NCI-H1417 (cell line): Measurements from ENCODE around the gene FAM120A.
A peak's percentile ranks its signal among the peaks of the same experiment; 100 is the strongest.

Source experiments
- DNase-seq, 3 experiments: peaks; one replicate each; lab custom pipeline; 2025; lab: John Stamatoyannopoulos, UW

Gene FAM120A

DNA sequence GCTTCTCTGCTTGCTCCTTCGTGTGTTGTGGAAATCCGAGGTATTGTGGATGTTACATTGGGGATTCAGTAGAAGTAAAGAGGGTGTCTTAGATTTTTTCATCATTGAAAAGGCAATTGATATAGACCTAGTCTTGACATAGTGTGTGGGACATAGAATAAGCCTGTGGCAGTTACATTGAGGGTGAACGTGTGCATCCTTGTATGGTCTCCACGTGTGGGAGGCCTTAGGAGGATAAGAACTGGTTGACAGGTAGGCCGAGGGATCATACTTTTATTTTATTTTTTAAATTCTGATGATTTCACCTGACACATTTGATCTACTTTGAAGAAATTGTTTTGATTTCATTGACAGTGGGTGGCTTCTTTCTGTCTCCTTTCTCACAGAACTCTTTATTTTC is 18.9 kb downstream of the FAM120A start:
- DNase-seq: no peak

DNA sequence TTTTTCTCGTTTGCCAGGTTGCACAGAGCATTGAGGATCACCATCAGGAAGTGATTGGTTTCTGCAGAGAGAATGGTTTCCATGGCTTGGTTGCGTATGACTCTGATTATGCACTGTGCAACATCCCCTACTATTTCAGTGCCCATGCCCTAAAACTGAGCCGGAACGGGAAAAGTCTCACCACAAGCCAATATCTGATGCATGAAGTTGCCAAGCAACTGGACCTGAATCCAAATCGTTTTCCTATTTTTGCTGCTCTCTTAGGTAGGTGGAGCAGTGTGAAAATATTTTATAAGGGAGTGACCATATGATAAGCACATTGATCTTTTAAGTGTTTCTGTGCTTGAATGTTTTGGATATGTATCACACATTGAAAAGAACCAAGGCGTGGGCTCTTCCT is 19.6 kb downstream of the FAM120A start:
- no peak for DNase-seq

DNA sequence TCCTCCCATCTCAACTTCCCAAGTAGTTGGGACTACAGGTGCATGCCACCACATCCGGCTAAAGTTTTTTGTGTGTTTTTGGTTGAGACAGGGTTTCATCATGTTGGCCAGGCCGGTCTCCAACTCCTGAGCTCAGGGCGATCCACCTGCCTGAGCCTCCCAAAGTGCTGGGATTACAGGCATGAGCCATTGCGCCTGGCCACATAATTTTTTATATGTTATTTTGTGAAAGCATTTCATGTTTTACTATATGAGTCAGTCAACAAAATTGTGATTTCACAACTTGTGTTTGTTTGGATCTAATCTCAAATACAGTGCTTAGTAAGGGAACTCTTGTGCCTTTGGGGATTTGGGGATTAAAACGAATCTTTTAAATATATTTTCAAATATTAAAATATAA is 21.9 kb downstream of the FAM120A start:
- no peak for DNase-seq

DNA sequence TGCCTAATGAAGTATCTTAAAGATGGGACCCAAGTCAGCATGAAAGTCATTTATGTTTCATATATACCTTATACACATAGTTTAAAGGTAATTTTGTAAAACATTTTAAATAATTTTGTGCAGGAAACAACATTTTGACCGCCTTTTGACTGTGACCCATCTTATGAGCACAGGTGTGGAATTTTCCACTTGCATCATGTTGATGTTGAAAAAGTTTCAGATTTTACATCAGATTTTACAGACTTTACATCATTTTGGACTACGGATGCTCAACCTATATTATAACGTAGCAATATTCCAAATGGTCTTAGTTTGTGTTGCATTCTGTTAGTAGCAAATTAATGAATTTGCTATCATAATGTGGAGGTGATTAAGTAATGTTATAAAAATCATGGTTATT is 23.6 kb downstream of the FAM120A start:
- DNase-seq: no peak

DNA sequence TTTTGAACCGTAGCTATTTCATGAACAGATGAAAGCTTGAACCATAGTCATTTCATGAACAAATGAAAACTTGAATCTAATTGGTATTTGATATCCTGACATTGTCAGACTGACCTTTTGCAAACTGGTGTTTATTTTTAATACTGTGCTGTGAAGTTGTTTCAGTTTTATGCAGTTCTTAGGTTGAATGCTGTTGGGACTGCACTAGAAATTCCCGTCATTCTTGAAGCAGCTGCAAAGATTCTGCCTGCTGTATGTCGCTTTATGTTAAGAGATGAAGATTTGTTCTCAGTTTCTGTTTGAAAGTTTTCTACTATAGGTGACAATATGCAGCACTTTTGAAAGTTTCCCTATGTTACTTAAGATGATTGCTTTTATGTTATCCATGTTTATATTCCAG is 24.4 kb downstream of the FAM120A start:
- DNase-seq: no peak

DNA sequence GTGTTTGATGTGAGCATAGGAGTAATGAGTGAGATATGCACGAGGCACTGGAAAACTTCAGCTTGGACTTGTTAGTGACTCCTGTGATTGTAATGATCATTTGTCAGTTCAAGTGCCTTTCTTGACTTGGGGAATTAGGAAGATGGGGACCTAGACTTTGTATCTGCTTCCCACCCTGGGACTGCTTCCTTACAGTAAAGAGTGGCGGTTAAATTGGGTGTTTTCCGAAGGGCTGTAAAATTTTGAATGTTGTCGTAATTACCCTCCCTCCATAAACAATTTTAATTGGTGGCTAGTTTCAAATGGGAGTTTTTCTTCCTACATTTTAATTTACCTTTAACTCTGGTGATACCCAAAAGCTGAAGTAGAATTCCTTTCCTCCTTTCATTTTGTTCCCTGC is 25.4 kb downstream of the FAM120A start:
- no peak for DNase-seq

DNA sequence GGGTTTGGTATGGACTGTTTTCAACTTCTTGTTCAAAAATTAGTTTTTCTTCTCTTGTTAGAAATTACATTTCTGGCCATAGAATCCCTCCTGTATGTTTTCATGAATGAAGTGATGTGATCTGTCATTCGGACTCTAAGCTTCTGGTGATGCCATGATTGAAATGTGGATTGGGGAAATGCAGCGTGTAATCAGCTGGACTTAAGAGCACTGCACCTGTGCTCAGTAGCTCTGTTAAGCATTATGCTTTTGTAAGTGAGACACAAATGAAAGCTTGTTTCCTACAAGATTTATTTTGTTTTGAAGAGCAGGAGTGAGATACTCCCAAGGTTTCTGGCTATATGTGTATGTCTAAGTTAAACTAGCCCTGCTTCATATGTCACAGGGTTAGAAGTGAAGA is 25.9 kb downstream of the FAM120A start:
- peak; percentile 3 to 60 (median 7) for DNase-seq

DNA sequence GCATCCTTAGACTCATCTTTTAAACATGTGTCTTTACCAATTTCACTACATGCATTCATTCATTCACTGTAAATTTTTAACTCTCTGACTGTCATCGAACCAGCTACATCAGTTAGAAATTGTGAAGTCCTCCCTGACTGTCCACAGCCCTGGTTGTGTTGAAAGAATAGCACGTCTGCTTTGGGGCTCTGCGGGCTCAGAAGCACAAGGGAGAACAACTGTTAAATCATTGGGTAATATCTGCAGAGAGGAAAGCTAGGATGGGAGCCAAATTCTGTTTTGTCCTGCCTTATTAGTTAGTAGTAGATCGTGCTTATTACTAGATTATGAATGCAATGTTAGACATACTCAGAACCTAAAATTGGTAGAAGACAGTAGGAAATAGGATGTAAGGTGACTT is 28.2 kb downstream of the FAM120A start:
- DNase-seq: no peak

DNA sequence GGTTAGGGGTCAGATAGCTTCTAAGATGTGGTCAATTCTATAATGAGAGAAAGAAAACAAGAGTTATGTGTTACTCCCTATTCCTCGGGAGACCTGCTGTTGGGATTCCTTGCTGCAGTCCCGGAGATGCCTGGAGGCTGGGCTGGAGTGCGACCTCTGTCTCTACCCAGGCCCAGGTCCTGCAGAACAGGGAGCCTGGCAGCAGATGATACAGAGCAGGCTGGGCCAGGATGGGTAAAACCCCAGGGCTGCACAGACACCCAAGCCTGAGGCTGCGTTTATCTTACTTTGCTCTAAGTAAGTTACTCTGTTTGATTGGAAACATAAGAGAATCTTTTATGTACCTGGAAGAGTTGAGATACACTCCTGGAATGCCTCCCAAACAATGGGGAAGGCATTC is 28.8 kb downstream of the FAM120A start:
- no peak for DNase-seq

DNA sequence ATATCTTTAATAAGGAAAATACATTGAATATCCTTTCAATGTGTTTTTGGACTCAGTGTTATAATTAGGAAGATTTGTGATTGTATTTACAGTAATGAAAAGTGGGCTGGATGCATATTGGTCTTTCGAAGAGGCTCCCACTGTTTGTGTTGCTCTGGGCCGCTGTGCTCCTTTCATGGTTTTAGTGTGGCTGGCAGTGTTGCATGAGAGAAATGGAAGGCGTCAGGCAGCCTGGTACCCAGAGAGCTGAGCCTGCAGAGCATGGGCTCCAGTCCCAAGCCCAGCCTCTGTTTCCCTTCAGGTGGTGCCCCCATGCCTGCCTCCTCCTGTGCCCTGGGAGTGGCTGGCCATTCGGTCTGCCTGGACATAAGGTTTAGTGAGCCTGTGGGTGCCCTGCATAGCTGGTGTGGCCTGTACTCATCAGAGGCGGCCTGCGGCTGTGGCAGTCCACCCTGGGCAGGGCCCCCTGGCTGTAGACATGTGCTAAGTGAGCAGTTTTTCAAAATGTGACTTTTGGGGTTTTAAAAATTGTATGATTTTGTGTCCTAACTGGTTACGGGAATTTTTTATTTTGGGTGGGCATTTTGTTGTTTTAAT is 29.3 kb downstream of the FAM120A start:
- DNase-seq: no peak

DNA sequence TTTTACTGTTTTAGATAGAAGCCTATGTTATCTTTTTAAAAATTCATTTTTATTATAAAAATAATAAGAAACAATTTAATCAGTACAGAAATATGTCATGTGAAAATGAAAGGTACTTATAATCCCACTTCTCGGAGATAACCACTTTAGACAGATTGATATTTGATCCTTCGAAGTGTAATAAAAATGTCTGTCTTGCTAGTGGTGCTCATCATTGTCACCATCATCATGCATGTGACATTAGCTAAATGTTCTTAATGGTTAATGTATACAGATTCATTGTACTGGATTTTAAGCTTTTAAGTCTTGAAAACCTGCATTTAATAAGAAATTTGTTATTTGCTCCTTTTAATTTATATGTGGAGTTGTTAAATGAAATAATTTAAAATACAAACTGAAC is 32.0 kb downstream of the FAM120A start:
- DNase-seq: no peak

DNA sequence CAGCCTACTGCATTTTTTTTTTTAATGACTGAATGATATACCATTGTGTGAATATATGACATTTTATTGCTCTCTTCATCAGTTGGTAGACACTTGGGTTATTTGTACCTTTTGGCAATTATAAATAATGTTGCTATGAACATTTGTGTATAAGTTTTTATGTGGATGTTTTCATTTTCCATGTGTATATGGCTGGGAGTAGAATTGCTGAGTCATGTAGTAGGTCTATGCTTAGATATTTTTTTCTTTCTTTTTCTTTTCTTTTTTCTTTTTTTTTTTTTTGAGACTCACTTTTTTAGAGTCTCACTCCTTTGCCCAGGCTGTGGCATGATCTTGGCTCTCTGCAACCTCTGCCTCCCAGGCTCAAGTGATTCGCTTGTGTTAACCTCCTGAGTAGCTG is 34.8 kb downstream of the FAM120A start:
- DNase-seq: no peak

DNA sequence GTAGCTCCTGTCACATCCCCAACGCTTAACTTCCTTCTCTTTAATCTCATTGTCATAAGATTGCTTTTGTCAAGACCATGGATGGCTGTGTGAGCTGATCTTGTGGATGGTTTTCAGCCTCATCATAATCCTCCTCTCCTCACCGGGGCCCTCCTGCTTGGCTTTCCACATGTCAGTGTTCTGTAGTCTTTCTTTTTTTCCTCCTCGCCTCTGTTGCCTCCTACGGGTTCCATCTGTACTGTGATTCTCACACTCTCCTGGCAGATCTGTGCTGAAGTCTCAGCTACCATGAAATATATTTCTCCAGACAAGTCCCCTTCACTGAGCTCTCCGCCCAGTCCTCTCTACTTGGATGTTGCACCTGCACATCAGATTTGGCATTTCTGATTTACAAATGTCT is 36.8 kb downstream of the FAM120A start:
- DNase-seq: no peak

DNA sequence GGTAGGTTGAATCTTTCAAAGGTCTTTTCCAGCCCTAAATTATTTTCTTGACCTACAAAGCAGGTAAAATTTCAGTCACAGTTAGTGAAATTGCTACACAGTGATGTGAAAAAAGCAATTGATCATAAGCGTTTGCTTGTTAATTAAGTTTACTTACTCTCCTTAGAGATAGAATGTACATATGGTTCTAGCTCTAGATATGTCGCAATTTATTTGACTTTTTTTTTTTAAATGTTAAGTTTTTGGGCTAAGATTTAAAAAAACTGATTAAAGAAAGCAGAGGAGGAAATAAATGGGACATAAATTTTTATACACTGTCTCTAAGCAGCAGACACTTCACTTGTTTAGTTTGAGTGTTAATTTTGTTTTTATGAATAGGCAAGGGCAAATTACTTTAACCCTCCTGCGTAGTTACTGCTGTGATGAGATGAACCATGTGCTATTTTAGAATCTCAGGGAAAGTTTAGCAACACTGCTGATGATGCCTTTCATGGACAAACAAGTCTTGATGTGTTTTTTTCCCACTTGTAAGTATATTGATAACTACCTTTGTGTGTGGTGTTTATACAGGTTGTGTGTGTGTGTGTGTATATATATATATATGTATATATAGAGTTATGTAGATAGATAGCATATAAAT is 40.2 kb downstream of the FAM120A start:
- DNase-seq: no peak

DNA sequence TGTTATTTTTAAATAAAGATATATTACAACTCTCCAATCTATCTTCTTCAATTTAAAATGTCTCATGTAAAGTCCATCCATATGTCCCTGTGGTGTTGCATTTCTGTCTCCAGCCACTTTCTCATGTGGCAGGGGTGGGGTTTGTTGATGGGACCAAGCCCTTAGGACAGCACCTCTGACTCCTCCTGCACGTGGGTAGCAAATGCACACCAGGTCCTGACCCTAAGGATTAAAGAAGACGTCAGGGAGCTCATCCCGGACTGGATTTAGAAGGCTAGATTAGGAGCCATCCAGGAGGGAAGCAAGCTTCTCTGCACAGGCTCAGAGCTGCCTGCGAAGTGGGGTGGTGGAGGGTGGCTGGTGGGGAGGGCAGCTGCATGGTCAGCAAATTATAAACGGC is 40.8 kb downstream of the FAM120A start:
- DNase-seq: no peak

DNA sequence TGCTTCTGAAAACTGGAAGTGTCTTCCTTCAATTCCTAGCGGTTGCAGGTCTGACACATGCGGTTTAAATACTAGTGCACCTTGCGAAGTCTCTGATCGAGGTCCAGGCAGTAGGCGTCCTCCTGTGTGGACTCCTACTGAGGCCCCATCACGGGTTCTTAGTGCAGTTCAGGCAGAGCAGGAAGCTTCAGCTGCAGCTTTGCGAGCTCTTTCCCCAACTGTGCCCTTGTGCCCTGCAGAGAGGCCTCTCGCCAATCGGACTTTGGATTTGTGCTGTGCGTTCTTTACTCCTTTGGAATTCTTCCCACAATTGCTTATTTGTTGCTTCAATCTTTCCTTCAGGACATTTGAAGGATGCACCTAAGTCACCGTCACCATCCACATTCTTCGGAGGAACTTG is 42.5 kb downstream of the FAM120A start:
- DNase-seq: no peak

DNA sequence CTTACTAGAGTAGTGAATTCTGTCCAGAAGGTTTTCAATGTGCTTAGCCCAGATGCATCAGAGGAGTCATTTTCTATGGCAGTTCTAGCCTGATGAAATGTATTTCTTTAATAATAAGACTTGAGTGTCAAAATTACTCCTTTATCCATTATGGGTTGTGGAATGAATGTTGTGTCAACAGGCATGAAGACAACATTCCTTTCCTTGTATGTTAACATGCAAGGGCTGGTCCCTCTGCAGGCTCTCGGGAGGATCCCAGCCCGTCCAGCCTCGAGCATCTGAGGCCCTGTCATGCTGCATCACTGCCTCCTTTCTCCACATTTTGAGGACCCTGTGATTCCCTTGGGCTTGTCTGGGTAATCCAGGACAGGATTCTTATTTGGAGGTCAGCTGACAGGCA is 44.8 kb downstream of the FAM120A start:
- DNase-seq: no peak

DNA sequence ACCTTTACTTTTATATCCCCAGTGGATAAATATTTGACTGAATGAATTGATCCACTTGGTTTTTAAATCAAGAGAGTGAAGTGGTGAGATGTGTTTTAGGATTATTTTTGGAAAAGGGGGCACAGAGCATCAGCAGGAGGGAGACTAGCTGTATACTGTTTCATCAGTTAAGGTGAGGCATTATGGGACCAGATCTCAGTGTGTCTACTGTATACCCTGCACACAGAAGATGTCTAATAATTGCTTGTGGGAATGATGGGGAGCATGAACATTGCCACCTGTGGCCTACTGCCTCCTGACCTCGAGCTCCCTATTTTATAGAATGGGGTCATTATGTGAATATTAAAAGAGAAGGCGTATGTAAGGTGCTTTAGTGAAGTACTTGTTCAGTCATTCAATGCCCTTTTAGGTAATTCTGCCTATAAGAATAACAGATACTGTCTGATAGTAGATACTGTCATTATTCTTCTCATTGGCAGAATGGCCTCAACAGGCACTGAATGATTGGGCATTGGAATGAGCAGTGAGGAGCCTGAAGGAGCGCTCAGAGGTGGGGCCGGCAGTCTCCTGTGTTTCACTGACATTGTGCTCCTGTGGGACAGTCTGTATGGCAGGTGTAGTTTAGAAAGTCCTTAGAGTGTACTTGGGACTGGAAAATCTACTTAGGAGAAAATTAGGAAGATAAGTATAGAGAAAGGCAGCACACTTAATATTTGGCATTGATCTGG is 49.2 kb downstream of the FAM120A start:
- DNase-seq: no peak

DNA sequence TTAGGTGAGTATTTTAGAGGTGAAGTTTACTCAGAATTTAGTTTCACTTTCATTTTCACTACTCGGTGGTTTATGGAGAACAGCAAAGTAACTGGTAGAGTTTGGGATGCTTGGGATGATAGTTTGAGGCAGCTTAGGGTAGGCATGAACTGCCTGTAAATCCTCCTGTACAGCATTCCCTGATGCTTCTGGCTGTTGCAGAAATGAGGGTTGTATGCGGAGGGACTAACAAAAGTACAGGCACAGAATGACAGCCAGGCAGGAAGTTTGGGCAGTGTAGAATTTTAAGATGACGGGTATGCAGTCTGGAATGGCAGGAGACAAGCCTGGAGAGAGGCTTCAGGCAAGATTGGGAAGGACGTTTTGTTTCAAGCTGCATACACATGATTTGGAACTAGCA is 49.9 kb downstream of the FAM120A start:
- DNase-seq: no peak

DNA sequence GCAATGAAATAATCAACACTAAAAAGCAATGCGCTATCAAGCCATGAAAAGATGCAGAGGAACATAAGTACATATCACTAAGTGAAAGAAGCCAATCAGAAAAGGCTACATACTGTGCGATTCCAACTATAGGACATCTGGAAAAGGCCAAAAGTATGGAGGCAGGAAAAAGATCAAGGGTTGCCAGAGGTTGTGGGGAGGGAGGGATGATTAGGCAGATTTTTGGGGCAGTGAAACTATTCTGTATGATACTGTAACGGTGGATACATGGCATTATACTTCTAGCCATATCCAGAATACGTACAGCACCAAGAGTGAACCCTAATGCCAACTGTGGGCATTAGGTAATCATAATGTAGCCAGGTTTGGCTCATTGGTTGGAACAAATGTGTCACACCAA is 51.9 kb downstream of the FAM120A start:
- DNase-seq: no peak

DNA sequence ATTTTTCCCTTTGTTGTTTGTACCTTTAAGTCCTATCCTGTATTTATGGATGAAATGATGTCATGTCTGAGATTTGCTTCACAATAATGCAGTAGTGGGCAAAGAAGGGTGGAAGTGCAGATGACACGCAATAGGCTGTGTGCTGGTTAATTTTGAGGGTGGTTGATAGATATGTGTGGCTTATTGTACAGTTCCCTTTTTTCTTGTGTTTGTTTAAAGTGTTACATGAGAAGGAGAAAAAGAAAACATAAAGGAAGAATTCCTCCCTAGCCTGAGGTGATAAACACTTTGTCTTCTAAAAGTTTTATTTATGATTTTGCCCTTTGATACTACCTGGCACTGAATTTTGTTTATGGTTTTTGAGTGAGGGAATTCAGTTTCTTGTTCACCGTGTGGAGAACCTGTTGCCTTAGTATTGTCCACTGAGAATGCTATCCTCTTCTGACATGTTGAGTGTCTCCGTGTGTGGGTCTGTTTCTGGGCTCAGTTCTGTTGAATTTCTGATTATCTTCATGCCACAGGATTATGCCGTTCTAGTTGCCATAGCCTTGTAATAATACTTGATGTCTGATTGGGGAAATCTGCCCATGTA is 54.2 kb downstream of the FAM120A start:
- DNase-seq: no peak

DNA sequence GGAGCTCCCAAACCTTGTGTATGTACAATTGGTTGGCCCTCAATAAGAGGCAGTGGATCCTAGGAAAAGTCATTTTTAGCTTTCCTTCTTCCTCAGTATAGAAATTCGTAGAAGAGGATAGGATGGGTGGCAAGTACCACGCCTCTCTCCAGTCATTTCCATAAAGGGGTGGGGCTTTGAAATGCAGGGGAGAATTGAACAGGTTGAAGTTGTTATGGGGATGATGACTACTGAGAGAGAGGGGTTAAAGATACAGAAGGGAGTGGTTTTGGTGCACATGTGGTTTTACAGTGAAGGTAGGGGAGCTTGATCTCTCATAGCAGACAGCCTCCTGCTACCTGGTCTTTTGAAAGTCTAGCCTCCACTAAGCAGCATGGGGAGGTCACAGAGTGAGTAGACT is 56.3 kb downstream of the FAM120A start:
- no peak for DNase-seq

DNA sequence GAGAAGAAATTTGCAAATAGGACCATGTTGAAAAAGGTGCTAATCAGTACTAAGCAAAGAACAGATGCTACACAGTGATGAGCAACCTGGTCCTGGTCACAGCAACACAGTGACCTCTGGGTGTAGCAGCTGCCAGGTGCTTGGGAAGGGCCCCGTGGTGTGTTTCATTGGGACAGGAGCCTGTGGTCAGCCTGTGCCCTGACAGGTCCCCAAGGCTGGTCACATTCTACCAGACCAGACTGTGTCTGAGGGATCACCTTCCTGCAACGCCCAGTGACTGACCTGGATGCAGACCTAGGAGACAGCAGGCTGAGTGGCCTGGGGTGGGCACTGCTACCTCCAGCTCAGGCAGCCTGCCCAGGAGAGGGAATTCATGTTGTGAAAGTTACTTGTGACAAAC is 56.7 kb downstream of the FAM120A start:
- DNase-seq: no peak
